Measurements from ENCODE around the gene TEX26. TPM values are rescaled to one million over a fixed set of nuclear protein-coding genes. Genes with fewer than 3 reads are reported as not detected.

The TEX26 gene
- total RNA-seq, 2 donors from 2014 or later = not detected

DNA sequence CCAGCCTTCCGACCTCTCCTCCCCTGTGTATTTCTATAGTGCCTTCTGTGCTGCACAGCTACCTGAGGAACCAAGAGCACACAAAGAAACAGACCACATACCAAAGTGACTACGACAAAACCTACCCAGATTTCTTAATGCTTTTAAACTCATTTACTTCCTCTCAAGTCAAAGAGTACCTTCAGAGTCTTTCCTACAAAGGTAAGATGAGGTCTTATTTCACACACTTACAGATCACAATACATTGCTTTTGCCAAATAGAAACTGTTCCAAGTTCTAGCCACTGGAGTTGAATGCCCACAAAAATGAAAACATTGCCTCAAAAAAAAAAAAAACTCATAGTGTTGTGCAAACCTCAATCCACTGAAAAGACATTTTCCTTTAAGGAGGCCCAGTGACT, 36.4 kb downstream of the TEX26 start:
- no peak for DNase-seq
- TF ChIP-seq, protein P1, sequence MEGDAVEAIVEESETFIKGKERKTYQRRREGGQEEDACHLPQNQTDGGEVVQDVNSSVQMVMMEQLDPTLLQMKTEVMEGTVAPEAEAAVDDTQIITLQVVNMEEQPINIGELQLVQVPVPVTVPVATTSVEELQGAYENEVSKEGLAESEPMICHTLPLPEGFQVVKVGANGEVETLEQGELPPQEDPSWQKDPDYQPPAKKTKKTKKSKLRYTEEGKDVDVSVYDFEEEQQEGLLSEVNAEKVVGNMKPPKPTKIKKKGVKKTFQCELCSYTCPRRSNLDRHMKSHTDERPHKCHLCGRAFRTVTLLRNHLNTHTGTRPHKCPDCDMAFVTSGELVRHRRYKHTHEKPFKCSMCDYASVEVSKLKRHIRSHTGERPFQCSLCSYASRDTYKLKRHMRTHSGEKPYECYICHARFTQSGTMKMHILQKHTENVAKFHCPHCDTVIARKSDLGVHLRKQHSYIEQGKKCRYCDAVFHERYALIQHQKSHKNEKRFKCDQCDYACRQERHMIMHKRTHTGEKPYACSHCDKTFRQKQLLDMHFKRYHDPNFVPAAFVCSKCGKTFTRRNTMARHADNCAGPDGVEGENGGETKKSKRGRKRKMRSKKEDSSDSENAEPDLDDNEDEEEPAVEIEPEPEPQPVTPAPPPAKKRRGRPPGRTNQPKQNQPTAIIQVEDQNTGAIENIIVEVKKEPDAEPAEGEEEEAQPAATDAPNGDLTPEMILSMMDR (IDR thresholded peaks at IDR 0.05) = no peak
- H3K27ac ChIP-seq = no peak overlapping the region
- H3K4me3 ChIP-seq = no peak overlapping the region
- no peaks in the 10 kb centered on the region for H3K4me1 ChIP-seq
- H3K9ac ChIP-seq (ENCODE audit: low read depth in 2 of 2, low read length in 2 of 2) = no peak overlapping the region
- H3K9me3 ChIP-seq = no peaks in the 10 kb centered on the region
- H3K27me3 ChIP-seq = no peaks in the 10 kb centered on the region
- H3K36me3 ChIP-seq = no peaks in the 10 kb centered on the region
- intact Hi-C loops (cut with DNase I) = no loop called here

DNA sequence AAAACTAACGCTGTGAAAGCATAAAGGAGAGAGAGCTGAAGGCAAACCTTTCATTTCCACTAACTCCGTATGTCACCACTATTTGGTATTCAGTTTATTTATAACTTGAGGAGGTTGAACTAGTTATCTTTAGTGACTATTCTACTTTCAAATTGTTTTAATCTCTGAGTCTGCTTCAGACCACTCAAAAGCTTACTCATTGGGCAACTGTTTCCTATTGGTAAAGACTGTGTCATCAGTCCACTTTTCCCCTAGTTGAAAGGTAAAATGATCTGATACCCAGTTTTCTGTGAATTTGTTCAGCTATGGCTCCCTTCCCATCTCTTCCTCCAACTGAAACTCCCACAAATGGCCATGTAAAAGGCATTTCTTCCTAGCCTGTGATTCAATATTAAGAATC, 39.1 kb downstream of the TEX26 start:
- H3K36me3 ChIP-seq = no peaks in the 10 kb centered on the region
- H3K4me1 ChIP-seq = no peaks in the 10 kb centered on the region
- intact Hi-C loops (cut with DNase I) = no loop called here
- no peak overlapping the region for H3K9ac ChIP-seq (ENCODE audit: low read depth in 2 of 2, low read length in 2 of 2)
- TF ChIP-seq, protein P1 (IDR thresholded peaks at IDR 0.05) = no peak
- no peaks in the 10 kb centered on the region for H3K27me3 ChIP-seq
- no peak overlapping the region for H3K27ac ChIP-seq
- no peaks in the 10 kb centered on the region for H3K9me3 ChIP-seq
- H3K4me3 ChIP-seq = no peak overlapping the region
- no peak for DNase-seq

DNA sequence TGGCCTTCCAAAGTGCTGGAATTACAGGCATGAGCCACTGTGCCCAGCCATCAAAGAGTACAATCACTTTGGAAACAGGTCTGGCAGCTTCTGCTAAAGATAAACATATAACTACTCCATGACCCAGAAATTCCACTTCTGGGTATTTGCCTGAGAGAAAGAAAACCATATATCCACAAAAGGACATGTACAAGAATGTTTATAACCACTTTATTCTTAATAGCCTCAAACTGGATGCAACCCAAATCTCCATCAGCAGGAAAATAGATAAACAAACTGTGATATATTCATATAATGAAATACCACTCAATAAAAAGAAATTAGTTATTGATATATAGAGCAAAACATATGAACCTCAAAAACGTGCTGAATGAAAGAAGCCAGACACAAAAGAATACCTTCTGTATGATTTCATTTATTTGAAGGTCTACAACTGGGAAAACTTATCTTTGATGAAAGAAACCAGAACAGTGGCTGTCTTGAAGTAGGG, 40.5 kb downstream of the TEX26 start:
- Histone ChIP-seq H3K4me3 (no peak overlapping the region), H3K4me1 (no peaks in the 10 kb centered on the region), H3K9me3 (no peaks in the 10 kb centered on the region), H3K27me3 (no peaks in the 10 kb centered on the region), H3K9ac (ENCODE audit: low read depth in 2 of 2, low read length in 2 of 2) (no peak overlapping the region), H3K27ac (no peak overlapping the region), H3K36me3 (no peaks in the 10 kb centered on the region)
- DNase-seq = no peak
- TF ChIP-seq, protein P1 (IDR thresholded peaks at IDR 0.05) = no peak
- intact Hi-C loops (cut with DNase I) = no loop called here

DNA sequence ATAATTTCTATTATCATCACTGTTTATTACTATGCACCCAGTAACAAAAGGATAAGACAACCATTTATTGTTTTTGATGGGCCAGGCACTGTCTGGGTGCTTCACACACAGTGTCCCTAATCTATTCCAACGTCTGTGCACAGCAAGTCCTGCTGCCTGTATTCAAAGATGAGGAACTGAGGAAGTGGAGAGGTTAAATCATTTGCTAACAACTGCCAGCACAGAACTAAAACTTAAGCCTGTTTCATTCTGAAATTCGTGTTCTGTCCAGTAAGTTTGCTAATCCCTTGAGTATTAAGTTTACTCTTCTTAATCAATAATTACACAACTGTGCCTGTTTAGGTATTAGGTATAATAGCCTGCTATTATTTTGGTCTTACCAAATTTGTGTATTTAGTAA, 41.9 kb downstream of the TEX26 start:
- Histone ChIP-seq H3K4me3 (no peak overlapping the region), H3K36me3 (no peaks in the 10 kb centered on the region), H3K4me1 (no peaks in the 10 kb centered on the region), H3K27ac (no peak overlapping the region), H3K9me3 (no peaks in the 10 kb centered on the region), H3K9ac (ENCODE audit: low read depth in 2 of 2, low read length in 2 of 2) (no peak overlapping the region), H3K27me3 (no peaks in the 10 kb centered on the region)
- TF ChIP-seq, protein P1 (IDR thresholded peaks at IDR 0.05) = no peak
- intact Hi-C loops (cut with DNase I) = no loop called here
- no peak for DNase-seq

DNA sequence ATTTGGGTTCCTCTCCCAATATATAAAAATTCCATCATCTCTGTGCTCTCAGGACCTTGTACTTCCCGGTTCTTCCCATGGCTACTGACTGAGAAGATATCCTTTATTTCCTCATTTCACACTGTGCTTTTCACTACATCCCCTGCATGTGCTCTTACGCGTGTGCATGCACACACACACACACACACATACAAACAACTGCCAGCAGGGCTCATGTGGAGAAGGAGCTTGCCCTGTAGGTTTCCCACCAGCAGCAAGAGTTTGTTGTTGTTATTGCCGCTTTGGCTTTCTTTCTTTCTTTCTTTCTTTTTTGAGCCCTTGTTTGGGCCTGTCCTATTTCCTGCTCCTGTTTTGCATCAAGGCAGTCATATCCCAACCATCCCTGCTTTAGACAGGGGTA, 43.6 kb downstream of the TEX26 start:
- Histone ChIP-seq H3K4me3 (no peak overlapping the region), H3K36me3 (no peaks in the 10 kb centered on the region), H3K27me3 (no peaks in the 10 kb centered on the region), H3K4me1 (no peaks in the 10 kb centered on the region), H3K9ac (ENCODE audit: low read depth in 2 of 2, low read length in 2 of 2) (no peak overlapping the region), H3K9me3 (no peaks in the 10 kb centered on the region), H3K27ac (no peak overlapping the region)
- DNase-seq = no peak
- intact Hi-C loops (cut with DNase I) = no loop called here
- TF ChIP-seq, protein P1 (IDR thresholded peaks at IDR 0.05) = no peak

All from colonic mucosa (tissue), 4 donors.